ENCODE results near the gene BCL7A.

The BCL7A gene

GRCh38 chr12:122003651-122004611 is 17.8 kb upstream of the BCL7A start:
- Histone ChIP-seq H3K79me2 (ENCODE audit: low read length) (no peaks in the 10 kb centered on the region), H3K36me3 (replicated peaks; ENCODE audit: insufficient read depth, low read length) (no peaks in the 10 kb centered on the region), H3K4me2 (ENCODE audit: low read depth, low read length) (no peak overlapping the region), H3K9me3 (replicated peaks; ENCODE audit: insufficient read depth, low read length) (no peaks in the 10 kb centered on the region), H3K9ac (ENCODE audit: low read length) (no peak overlapping the region), H3F3A (ENCODE audit: insufficient read depth, low read length) (no peaks in the 10 kb centered on the region), H3K9me2 (replicated peaks; ENCODE audit: insufficient read depth, low read length) (no peaks in the 10 kb centered on the region), H4K20me1 (ENCODE audit: insufficient read depth, low read length) (no peaks in the 10 kb centered on the region), H2AFZ (ENCODE audit: low read length) (no peak overlapping the region), H3K4me3 (ENCODE audit: low read length) (no peak overlapping the region), H3K27me3 (replicated peaks; ENCODE audit: insufficient read depth, low read length) (no peaks in the 10 kb centered on the region; the same call in 1 of the 2 replicates), H3K4me1 (ENCODE audit: low read length) (no peaks in the 10 kb centered on the region), H3K27ac (ENCODE audit: low read length) (no peak overlapping the region)
- no peak for DNase-seq
- no peak for TF ChIP-seq EZH2phosphoT487 (IDR thresholded peaks at IDR 0.05; ENCODE audit: low read length)
- no peak for TF ChIP-seq EZH2 (optimal IDR thresholded peaks at IDR 0.05; ENCODE audit: low read depth, low read length)
- TF ChIP-seq CTCF (IDR thresholded peaks at IDR 0.05; ENCODE audit: low read length) = no peak

GRCh38 chr12:122004633-122005071 is 17.0 kb upstream of the BCL7A start:
- no peak overlapping the region for H2AFZ ChIP-seq (ENCODE audit: low read length)

GRCh38 chr12:122005252-122005776 is 16.4 kb upstream of the BCL7A start:
- Histone ChIP-seq H3K27ac (ENCODE audit: low read length) (no peak overlapping the region), H3K4me1 (ENCODE audit: low read length) (no peaks in the 10 kb centered on the region), H3F3A (ENCODE audit: insufficient read depth, low read length) (no peaks in the 10 kb centered on the region), H3K27me3 (replicated peaks; ENCODE audit: insufficient read depth, low read length) (no peaks in the 10 kb centered on the region; the same call in 1 of the 2 replicates), H3K9me2 (replicated peaks; ENCODE audit: insufficient read depth, low read length) (no peaks in the 10 kb centered on the region), H3K9ac (ENCODE audit: low read length) (no peak overlapping the region), H2AFZ (ENCODE audit: low read length) (no peak overlapping the region), H4K20me1 (ENCODE audit: insufficient read depth, low read length) (no peaks in the 10 kb centered on the region), H3K4me2 (ENCODE audit: low read depth, low read length) (no peak overlapping the region), H3K79me2 (ENCODE audit: low read length) (no peaks in the 10 kb centered on the region), H3K9me3 (replicated peaks; ENCODE audit: insufficient read depth, low read length) (no peaks in the 10 kb centered on the region), H3K36me3 (replicated peaks; ENCODE audit: insufficient read depth, low read length) (no peaks in the 10 kb centered on the region), H3K4me3 (ENCODE audit: low read length) (no peak overlapping the region)
- TF ChIP-seq EZH2 (optimal IDR thresholded peaks at IDR 0.05; ENCODE audit: low read depth, low read length) = no peak
- no peak for TF ChIP-seq CTCF (IDR thresholded peaks at IDR 0.05; ENCODE audit: low read length)
- no peak for TF ChIP-seq EZH2phosphoT487 (IDR thresholded peaks at IDR 0.05; ENCODE audit: low read length)
- DNase-seq = no peak

More at GRCh38 chr12:122004633-122005071, 17.0 kb upstream of the BCL7A start:
- Histone ChIP-seq H3F3A (ENCODE audit: insufficient read depth, low read length) (no peaks in the 10 kb centered on the region), H3K9ac (ENCODE audit: low read length) (no peak overlapping the region), H3K9me3 (replicated peaks; ENCODE audit: insufficient read depth, low read length) (no peaks in the 10 kb centered on the region), H3K4me3 (ENCODE audit: low read length) (no peak overlapping the region), H3K36me3 (replicated peaks; ENCODE audit: insufficient read depth, low read length) (no peaks in the 10 kb centered on the region), H3K9me2 (replicated peaks; ENCODE audit: insufficient read depth, low read length) (no peaks in the 10 kb centered on the region), H4K20me1 (ENCODE audit: insufficient read depth, low read length) (no peaks in the 10 kb centered on the region), H3K79me2 (ENCODE audit: low read length) (no peaks in the 10 kb centered on the region), H3K4me2 (ENCODE audit: low read depth, low read length) (no peak overlapping the region), H3K27ac (ENCODE audit: low read length) (no peak overlapping the region), H3K27me3 (replicated peaks; ENCODE audit: insufficient read depth, low read length) (no peaks in the 10 kb centered on the region; the same call in 1 of the 2 replicates), H3K4me1 (ENCODE audit: low read length) (no peaks in the 10 kb centered on the region)
- DNase-seq = no peak
- TF ChIP-seq EZH2 (optimal IDR thresholded peaks at IDR 0.05; ENCODE audit: low read depth, low read length) = no peak
- TF ChIP-seq EZH2phosphoT487 (IDR thresholded peaks at IDR 0.05; ENCODE audit: low read length) = no peak
- TF ChIP-seq CTCF (IDR thresholded peaks at IDR 0.05; ENCODE audit: low read length) = no peak
